T-helper 2 cell (primary cell): ENCODE measurements around the gene LDLRAD3.
"Not testable (repeated sequence)": the region's sequence is repeated elsewhere in the genome, so short reads cannot be mapped to it uniquely, and the experiment has no call there.

Source experiments
- DNase-seq, 5 experiments: peaks; one replicate each; pipeline versions ENCODE4 v3.0.0 to v3.0.0-alpha.2; 2012 to 2022

The LDLRAD3 gene

GRCh38 chr11:36167729-36168128 lies 223.9 kb downstream of the LDLRAD3 start:
- no peak for DNase-seq

GRCh38 chr11:36177836-36178235 lies 234.0 kb downstream of the LDLRAD3 start:
- peak in 1 of 5 experiments; percentile 46 for DNase-seq

- DNase-seq, result no peak
Observed at GRCh38 chr11:36186340-36187175, 242.7 kb downstream of the LDLRAD3 start.

GRCh38 chr11:36187622-36188021 lies 243.8 kb downstream of the LDLRAD3 start:
- DNase-seq, result no peak

GRCh38 chr11:36189735-36190134 lies 245.9 kb downstream of the LDLRAD3 start:
- DNase-seq, result not testable (repeated sequence)

- DNase-seq, result no peak
Observed at GRCh38 chr11:36191941-36192340, 248.1 kb downstream of the LDLRAD3 start.

GRCh38 chr11:36192425-36193289 lies 248.8 kb downstream of the LDLRAD3 start:
- DNase-seq, result no peak

GRCh38 chr11:36193290-36193619 lies 249.4 kb downstream of the LDLRAD3 start:
- no peak for DNase-seq

GRCh38 chr11:36193721-36194120 lies 249.9 kb downstream of the LDLRAD3 start:
- no peak for DNase-seq

GRCh38 chr11:36195496-36196354 lies 251.9 kb downstream of the LDLRAD3 start:
- DNase-seq, result no peak

GRCh38 chr11:36196411-36196998 lies 252.6 kb downstream of the LDLRAD3 start:
- DNase-seq, result no peak

- no peak for DNase-seq
Observed at GRCh38 chr11:36201411-36201810, 257.5 kb downstream of the LDLRAD3 start.

- no peak for DNase-seq
Observed at GRCh38 chr11:36205536-36205935, 261.7 kb downstream of the LDLRAD3 start.

GRCh38 chr11:36210529-36210928 lies 266.7 kb downstream of the LDLRAD3 start:
- no peak for DNase-seq

GRCh38 chr11:36211761-36212430 lies 268.0 kb downstream of the LDLRAD3 start:
- no peak for DNase-seq

- DNase-seq, result no peak
Observed at GRCh38 chr11:36212564-36213392, 268.9 kb downstream of the LDLRAD3 start.

GRCh38 chr11:36213393-36213840 lies 269.6 kb downstream of the LDLRAD3 start:
- no peak for DNase-seq

- DNase-seq, result no peak
Observed at GRCh38 chr11:36214480-36214879, 270.6 kb downstream of the LDLRAD3 start.

- DNase-seq, result no peak
Observed at GRCh38 chr11:36214976-36215692, 271.3 kb downstream of the LDLRAD3 start.

GRCh38 chr11:36215693-36216060 lies 271.8 kb downstream of the LDLRAD3 start:
- no peak for DNase-seq
